B cell (primary cell): Measurements from ENCODE around the gene GLRA1. TPM values are rescaled to one million over a fixed set of nuclear protein-coding genes. Genes with fewer than 3 reads are reported as not detected.
"Not testable (repeated sequence)": the region's sequence is repeated elsewhere in the genome, so short reads cannot be mapped to it uniquely, and the experiment has no call there.

Experiments
- ATAC-seq: fragments of 200-7000 bp; cut with Tn5 transposase; one replicate; pipeline ENCODE4 v1.10.0; 2021; ENCODE audit warnings: low read depth, mild to moderate bottlenecking, moderate number of reproducible peaks, moderate library complexity
- CTCF ChIA-PET: fragments of 350-600 bp; sonication (Branson Sonifier 250); formaldehyde crosslinking; loops from one replicate; lab custom pipeline; 2021; ENCODE audit warnings: antibody characterized with exemption, inconsistent platforms; lab: Charles Lee
- POLR2A ChIA-PET: fragments of 350-600 bp; sonication (Branson Sonifier 250); formaldehyde crosslinking; loops from one replicate; lab custom pipeline; 2021; ENCODE audit warnings: antibody characterized with exemption; lab: Charles Lee
- DNase-seq: peaks from one replicate; pipeline ENCODE4 v3.0.0; 2013
- H2AFZ ChIP-seq: 2 replicates; pipeline ENCODE4 v1.6.1; 2012; ENCODE audit warnings: mild to moderate bottlenecking, low read depth, low read length; ENCODE audit not compliant: insufficient read depth, poor library complexity, severe bottlenecking
- H3K27ac ChIP-seq, 2 donors: 1 replicate in 1 of 2; 2 replicates in 1 of 2; pipeline ENCODE4 v1.5.1; 2012 to 2013; ENCODE audit warnings: low read length in 2 of 2, mild to moderate bottlenecking in 2 of 2, moderate library complexity in 1 of 2
- H3K27me3 ChIP-seq, 4 experiments: fragments of 200-600 bp in 1 of 4; sonication (generic) in 1 of 4; replicated peaks in 1 of 4; 1 replicate in 2 of 4; 2 replicates in 2 of 4; pipeline versions ENCODE4 v1.6.1 to v1.7.0; 2013 to 2016; ENCODE audit warnings: low read length in 3 of 4, mild to moderate bottlenecking in 2 of 4, mixed read lengths in 1 of 4, moderate library complexity in 1 of 4; ENCODE audit not compliant: insufficient read depth in 4 of 4, control insufficient read depth in 3 of 4; ENCODE audit errors: control extremely low read depth in 1 of 4
- H3K36me3 ChIP-seq, 2 experiments: replicated peaks in 1 of 2; 1 replicate in 1 of 2; 2 replicates in 1 of 2; pipeline versions ENCODE4 v1.6.1 to v1.7.1; 2013; ENCODE audit warnings: low read length in 1 of 2; ENCODE audit not compliant: insufficient read depth in 2 of 2, control insufficient read depth in 1 of 2; ENCODE audit errors: control extremely low read depth in 1 of 2, extremely low read depth in 1 of 2
- H3K4me1 ChIP-seq, 2 donors: fragments of 200-600 bp in 1 of 2; sonication (generic) in 1 of 2; 1 replicate in 1 of 2; 2 replicates in 1 of 2; pipeline versions ENCODE4 v1.5.1 to v1.6.1; 2013 to 2017; ENCODE audit warnings: low read length in 2 of 2; ENCODE audit not compliant: control insufficient read depth in 2 of 2, insufficient read depth in 2 of 2
- H3K4me2 ChIP-seq: replicated peaks from 2 replicates; pipeline ENCODE3; 2012; ENCODE audit warnings: mild to moderate bottlenecking, low read depth, low read length; ENCODE audit not compliant: poor library complexity, severe bottlenecking
- H3K4me3 ChIP-seq, 5 experiments: fragments of 200-600 bp in 1 of 5; sonication (generic) in 1 of 5; 1 replicate in 3 of 5; 2 replicates in 2 of 5; pipeline versions ENCODE4 v1.5.1 to v1.7.0; 2011 to 2016; ENCODE audit warnings: low read length in 4 of 5, mild to moderate bottlenecking in 4 of 5, low read depth in 2 of 5, control low read depth in 1 of 5, moderate library complexity in 1 of 5; ENCODE audit not compliant: insufficient read depth in 1 of 5; ENCODE audit errors: control extremely low read depth in 1 of 5, extremely low read depth in 1 of 5
- H3K79me2 ChIP-seq: fragments of 200-600 bp; sonication (generic); one replicate; pipeline ENCODE4 v1.6.0; 2016; ENCODE audit warnings: low read length; ENCODE audit not compliant: control insufficient read depth, insufficient read depth
- H3K9ac ChIP-seq: fragments of 200-600 bp; sonication (generic); 2 replicates; pipeline ENCODE4 v1.6.1; 2017; ENCODE audit warnings: mild to moderate bottlenecking, low read length, moderate library complexity
- H3K9me3 ChIP-seq, 3 donors: one replicate each; pipeline versions ENCODE4 v1.6.1 to v1.7.1; 2013; ENCODE audit warnings: low read length in 2 of 3; ENCODE audit not compliant: control insufficient read depth in 2 of 3, insufficient read depth in 1 of 3; ENCODE audit errors: control extremely low read depth in 1 of 3
- H4K20me1 ChIP-seq: 2 replicates; pipeline ENCODE4 v1.6.0; 2012; ENCODE audit warnings: mild to moderate bottlenecking, low read length; ENCODE audit not compliant: insufficient read depth, control insufficient read depth, poor library complexity, severe bottlenecking
- H3K27ac Mint-ChIP-seq: one replicate; pipeline ENCODE4 v1.8.0; 2021; ENCODE audit warnings: mixed read lengths
- H3K27me3 Mint-ChIP-seq: one replicate; pipeline ENCODE4 v1.8.0; 2021; ENCODE audit warnings: mixed read lengths
- H3K4me1 Mint-ChIP-seq: one replicate; pipeline ENCODE4 v1.8.0; 2021; ENCODE audit warnings: mixed read lengths
- H3K4me3 Mint-ChIP-seq: one replicate; pipeline ENCODE4 v1.8.0; 2021; ENCODE audit warnings: mixed read lengths
- H3K9me3 Mint-ChIP-seq: one replicate; pipeline ENCODE4 v1.8.0; 2022; ENCODE audit warnings: mixed read lengths; ENCODE audit not compliant: insufficient read depth
- EZH2 ChIP-seq: IDR thresholded peaks from 2 replicates; pipeline ENCODE4 v1.6.1; 2012; ENCODE audit warnings: borderline replicate concordance, low read depth, mild to moderate bottlenecking, moderate library complexity, low read length; ENCODE audit not compliant: insufficient read depth, poor library complexity, severe bottlenecking
- WGBS: methylation state at CpG from one replicate; pipeline ENCODE4 v1.1.5; 2013; ENCODE audit warnings: missing lambda C conversion rate; ENCODE audit not compliant: insufficient coverage; 5-methylcytosine and 5-hydroxymethylcytosine counted together
- intact Hi-C: fragments of 100-400 bp; cut with micrococcal nuclease; formaldehyde crosslinking; loops from one replicate; pipeline ENCODE4 v1.10.0; 2022
- polyA plus RNA-seq: library from polyadenylated mRNA; depleted of rRNA; stranded (reverse); fragments of >200 nt; gene quantifications from 2 replicates; pipeline ENCODE4 v1.2.3, GENCODE V29; 2012
- total RNA-seq, 2 donors: library from RNA; stranded (reverse); fragments of 120-200 nt in 1 of 2; gene quantifications; 1 replicate in 1 of 2; 2 replicates in 1 of 2; pipeline versions ENCODE4 v1.2.3 to v1.2.4, GENCODE V29; 2013 to 2022
- TF ChIP-seq, protein P1 (sequence below): fragments of 200-600 bp; IDR thresholded peaks from one replicate; pipeline ENCODE4 v1.8.0; 2022; ENCODE audit warnings: antibody characterized with exemption, mild to moderate bottlenecking

Gene GLRA1
- total and polyA plus RNA-seq, 2 donors (not counting 1 experiment from before 2014, with no cell fraction given) = not detected

DNA sequence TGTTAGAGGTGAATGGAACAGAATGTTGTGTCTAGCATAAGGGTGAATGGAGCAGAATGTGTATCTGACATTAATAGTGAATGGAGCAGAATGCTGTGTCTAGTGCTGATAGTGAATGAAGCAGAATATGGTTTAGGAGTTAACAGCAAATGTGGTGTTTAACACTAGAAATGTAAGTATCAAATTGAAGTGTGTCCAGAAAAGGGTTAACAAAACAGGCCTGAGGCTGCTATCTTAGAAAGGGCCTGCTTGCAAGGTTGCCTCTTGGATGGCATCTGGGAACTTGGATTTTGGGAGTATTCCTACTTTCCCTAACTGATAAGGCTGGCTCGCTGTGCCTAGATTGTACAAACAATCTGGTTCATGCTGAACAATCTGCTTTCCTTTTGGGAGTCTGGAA, 76.8 kb downstream of the GLRA1 start:
- TF ChIP-seq EZH2 = no peak
- TF ChIP-seq, protein P1, sequence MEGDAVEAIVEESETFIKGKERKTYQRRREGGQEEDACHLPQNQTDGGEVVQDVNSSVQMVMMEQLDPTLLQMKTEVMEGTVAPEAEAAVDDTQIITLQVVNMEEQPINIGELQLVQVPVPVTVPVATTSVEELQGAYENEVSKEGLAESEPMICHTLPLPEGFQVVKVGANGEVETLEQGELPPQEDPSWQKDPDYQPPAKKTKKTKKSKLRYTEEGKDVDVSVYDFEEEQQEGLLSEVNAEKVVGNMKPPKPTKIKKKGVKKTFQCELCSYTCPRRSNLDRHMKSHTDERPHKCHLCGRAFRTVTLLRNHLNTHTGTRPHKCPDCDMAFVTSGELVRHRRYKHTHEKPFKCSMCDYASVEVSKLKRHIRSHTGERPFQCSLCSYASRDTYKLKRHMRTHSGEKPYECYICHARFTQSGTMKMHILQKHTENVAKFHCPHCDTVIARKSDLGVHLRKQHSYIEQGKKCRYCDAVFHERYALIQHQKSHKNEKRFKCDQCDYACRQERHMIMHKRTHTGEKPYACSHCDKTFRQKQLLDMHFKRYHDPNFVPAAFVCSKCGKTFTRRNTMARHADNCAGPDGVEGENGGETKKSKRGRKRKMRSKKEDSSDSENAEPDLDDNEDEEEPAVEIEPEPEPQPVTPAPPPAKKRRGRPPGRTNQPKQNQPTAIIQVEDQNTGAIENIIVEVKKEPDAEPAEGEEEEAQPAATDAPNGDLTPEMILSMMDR = no peak
- DNase-seq (no peak), ATAC-seq (no peak)
- Histone ChIP-seq H2AFZ (no peak overlapping the region), H3K27ac (no peak overlapping the region), H3K4me1 (no peaks in the 10 kb centered on the region), H3K9me3 (peaks cover 0 to 17% (median 0%) of the 10 kb centered on the region in 3 donors), H3K4me3 (no peak overlapping the region), H4K20me1 (no peaks in the 10 kb centered on the region), H3K36me3 (no peaks in the 10 kb centered on the region), H3K27me3 (no peaks in the 10 kb centered on the region), H3K79me2 (no peaks in the 10 kb centered on the region), H3K4me2 (no peak overlapping the region), H3K9ac (no peak overlapping the region)
- H3K27me3 Mint-ChIP-seq = no peaks in the 10 kb centered on the region
- CTCF ChIA-PET = no interaction called here
- WGBS = 86% methylated on average over 1 of the region's 1 CpG
- no peak overlapping the region for H3K27ac Mint-ChIP-seq
- POLR2A ChIA-PET = no interaction called here
- no peak overlapping the region for H3K4me3 Mint-ChIP-seq
- no peaks in the 10 kb centered on the region for H3K4me1 Mint-ChIP-seq
- H3K9me3 Mint-ChIP-seq = no peaks in the 10 kb centered on the region
- intact Hi-C loops = no loop called here

DNA sequence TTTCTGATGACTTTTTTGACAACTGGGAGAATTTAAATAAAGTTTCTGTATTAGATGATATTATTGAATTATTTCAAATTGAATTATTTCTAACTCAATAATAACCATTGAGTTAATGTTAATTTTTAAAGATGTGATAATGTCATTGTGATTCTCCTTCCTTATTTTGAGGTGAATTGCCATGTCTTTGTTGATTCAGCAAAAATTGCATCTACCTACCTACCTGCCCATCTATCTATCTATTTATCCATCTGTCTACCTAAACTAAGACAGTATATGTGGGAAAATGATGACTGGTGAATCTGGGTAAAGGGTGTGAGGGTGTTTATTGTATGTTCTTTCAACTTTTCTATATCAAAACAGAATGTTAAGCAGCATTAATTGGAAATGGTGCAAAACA, 77.9 kb downstream of the GLRA1 start:
- POLR2A ChIA-PET = no interaction called here
- H3K79me2 ChIP-seq = no peaks in the 10 kb centered on the region
- CTCF ChIA-PET = no interaction called here
- H3K27me3 ChIP-seq = no peaks in the 10 kb centered on the region
- peaks cover 0 to 17% (median 0%) of the 10 kb centered on the region in 3 donors for H3K9me3 ChIP-seq
- H4K20me1 ChIP-seq = no peaks in the 10 kb centered on the region
- no peak overlapping the region for H3K27ac Mint-ChIP-seq
- H2AFZ ChIP-seq = no peak overlapping the region
- no peaks in the 10 kb centered on the region for H3K9me3 Mint-ChIP-seq
- no peak for ATAC-seq
- H3K4me3 Mint-ChIP-seq = no peak overlapping the region
- no peak for DNase-seq
- TF ChIP-seq EZH2 = no peak
- TF ChIP-seq, protein P1 = no peak
- no peak overlapping the region for H3K9ac ChIP-seq
- intact Hi-C loops = no loop called here
- no peaks in the 10 kb centered on the region for H3K27me3 Mint-ChIP-seq
- H3K27ac ChIP-seq = no peak overlapping the region
- H3K4me2 ChIP-seq = no peak overlapping the region
- H3K4me1 ChIP-seq = no peaks in the 10 kb centered on the region
- H3K4me1 Mint-ChIP-seq = no peaks in the 10 kb centered on the region
- no peak overlapping the region for H3K4me3 ChIP-seq
- H3K36me3 ChIP-seq = no peaks in the 10 kb centered on the region

DNA sequence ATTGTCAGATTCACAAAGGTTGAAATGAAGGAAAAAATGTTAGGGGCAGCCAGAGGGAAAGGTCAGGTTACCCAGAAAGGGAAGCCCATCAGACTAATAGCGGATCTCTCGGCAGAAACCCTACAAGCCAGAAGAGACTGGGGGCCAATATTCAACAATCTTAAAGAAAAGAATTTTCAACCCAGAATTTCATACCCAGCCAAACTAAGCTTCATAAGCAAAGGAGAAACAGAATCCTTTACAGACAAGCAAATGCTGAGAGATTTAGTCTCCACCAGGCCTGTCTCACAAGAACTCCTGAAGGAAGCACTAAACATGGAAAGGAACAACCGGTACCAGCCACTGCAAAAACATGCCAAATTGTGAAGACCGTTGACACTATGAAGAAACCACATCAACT, 91.8 kb downstream of the GLRA1 start:
- H3K27me3 Mint-ChIP-seq, H3K4me1 Mint-ChIP-seq, H4K20me1 ChIP-seq, CTCF ChIA-PET, DNase-seq, H3K4me3 Mint-ChIP-seq, H3K27ac Mint-ChIP-seq, ATAC-seq, POLR2A ChIA-PET, H3K4me3 ChIP-seq, H3K4me1 ChIP-seq, H3K9me3 Mint-ChIP-seq, H3K79me2 ChIP-seq, H3K36me3 ChIP-seq, H3K9ac ChIP-seq, H3K27me3 ChIP-seq, H3K4me2 ChIP-seq, H3K27ac ChIP-seq, H2AFZ ChIP-seq, intact Hi-C loops: not testable (repeated sequence)
- WGBS = 100% methylated on average over 1 of the region's 4 CpGs
- peaks cover 0 to 18% (median 9%) of the 10 kb centered on the region in 3 donors for H3K9me3 ChIP-seq
